Activated CD4-positive, alpha-beta memory T cell treated with anti-CD3 and anti-CD28 coated beads for 36 hours (primary cell): ENCODE data around the gene GPR61. TPM values are rescaled to one million over a fixed set of nuclear protein-coding genes. Genes with fewer than 3 reads are reported as not detected.

Experiments used
- CTCF ChIA-PET: fragments of 350-600 bp; sonication (Branson Sonifier 250); formaldehyde crosslinking; loops from one replicate; lab custom pipeline; 2021; ENCODE audit warnings: antibody characterized with exemption, inconsistent platforms; lab: Charles Lee
- POLR2A ChIA-PET: fragments of 350-600 bp; sonication (Branson Sonifier 250); formaldehyde crosslinking; loops from one replicate; lab custom pipeline; 2021; ENCODE audit warnings: antibody characterized with exemption; lab: Charles Lee
- DNase-seq: peaks from one replicate; pipeline ENCODE4 v3.0.0-alpha.2; 2020
- H3K27ac Mint-ChIP-seq: one replicate; pipeline ENCODE4 v1.8.0; 2021; ENCODE audit warnings: mixed read lengths
- H3K27me3 Mint-ChIP-seq: one replicate; pipeline ENCODE4 v1.8.0; 2021; ENCODE audit warnings: mixed read lengths
- H3K36me3 Mint-ChIP-seq: one replicate; pipeline ENCODE4 v1.8.0; 2021; ENCODE audit warnings: mixed read lengths
- H3K4me1 Mint-ChIP-seq: one replicate; pipeline ENCODE4 v1.8.0; 2021; ENCODE audit warnings: low read depth, mixed read lengths
- H3K4me3 Mint-ChIP-seq: one replicate; pipeline ENCODE4 v1.8.0; 2021; ENCODE audit warnings: mild to moderate bottlenecking, mixed read lengths
- H3K9me3 Mint-ChIP-seq: one replicate; pipeline ENCODE4 v1.8.0; 2021; ENCODE audit warnings: mixed read lengths
- intact Hi-C: fragments of 100-400 bp; cut with micrococcal nuclease; formaldehyde crosslinking; loops from one replicate; pipeline ENCODE4 v1.15.1; 2023
- total RNA-seq, 2 experiments: library from RNA; stranded (reverse); gene quantifications; one replicate each; pipeline ENCODE4 v1.2.3, GENCODE V29; 2021

The GPR61 gene
- total RNA-seq, 2 experiments from 2014 or later = 0.15 TPM; not detected in 1

GRCh38 chr1:109527846-109528695 is 11.6 kb upstream of the GPR61 start:
- intact Hi-C loops = no loop called here
- Mint-ChIP-seq H3K9me3 (no peaks in the 10 kb centered on the region), H3K27me3 (no peaks in the 10 kb centered on the region), H3K27ac (no peak overlapping the region), H3K36me3 (no peaks in the 10 kb centered on the region), H3K4me3 (no peak overlapping the region), H3K4me1 (peaks cover 20% of the 10 kb centered on the region)
- ChIA-PET POLR2A (no interaction called here), CTCF (interaction anchor here (1.3 to 21.1 kb wide), 6 partner anchors 13 to 327 kb away, joined by 3 to 1096 read pairs (median 5); partner anchors contain the start of genes AMIGO1, ATXN7L2 and CYB561D1)
- peak; percentile 4 for DNase-seq

- no peaks in the 10 kb centered on the region for H3K9me3 Mint-ChIP-seq
- intact Hi-C loops = no loop called here
- CTCF ChIA-PET = interaction anchor here (1.3 to 21.1 kb wide), 6 partner anchors 13 to 327 kb away, joined by 3 to 1096 read pairs (median 5); partner anchors contain the start of genes AMIGO1, ATXN7L2 and CYB561D1
- no peaks in the 10 kb centered on the region for H3K27me3 Mint-ChIP-seq
- H3K4me1 Mint-ChIP-seq = peaks cover 20% of the 10 kb centered on the region
- no peak overlapping the region for H3K4me3 Mint-ChIP-seq
- H3K27ac Mint-ChIP-seq = no peak overlapping the region
- POLR2A ChIA-PET = no interaction called here
- H3K36me3 Mint-ChIP-seq = no peaks in the 10 kb centered on the region
- DNase-seq = peak; percentile 3
Observed at GRCh38 chr1:109528712-109529111, 11.0 kb upstream of the GPR61 start.

- intact Hi-C loops = no loop called here
- ChIA-PET CTCF (interaction anchor here (0.7 to 21.1 kb wide), 8 partner anchors 19 to 329 kb away, joined by 3 to 1096 read pairs (median 4); partner anchors contain the start of genes AMIGO1, ATXN7L2, CYB561D1 and GNAI3), POLR2A (interaction anchor here (0.8 to 2.3 kb wide), 4 partner anchors 31 to 46 kb away, joined by 3 to 10 read pairs (median 6); partner anchors contain the start of genes ATXN7L2 and CYB561D1)
- Mint-ChIP-seq H3K4me1 (peaks cover 20% of the 10 kb centered on the region), H3K36me3 (no peaks in the 10 kb centered on the region), H3K9me3 (no peaks in the 10 kb centered on the region), H3K27ac (no peak overlapping the region), H3K27me3 (no peaks in the 10 kb centered on the region), H3K4me3 (no peak overlapping the region)
- DNase-seq = peak; percentile 5
Observed at GRCh38 chr1:109529881-109530456, 9.7 kb upstream of the GPR61 start.

- intact Hi-C loops = no loop called here
- ChIA-PET CTCF (interaction anchor here (0.8 to 21.1 kb wide), 7 partner anchors 18 to 329 kb away, joined by 3 to 1096 read pairs (median 13); partner anchors contain the start of genes AMIGO1, ATXN7L2, CYB561D1 and GNAI3), POLR2A (interaction anchor here (0.8 to 2.3 kb wide), 5 partner anchors 18 to 47 kb away, joined by 3 to 10 read pairs (median 7); partner anchors contain the start of genes ATXN7L2, CYB561D1 and GNAI3)
- Mint-ChIP-seq H3K4me1 (peaks cover 20% of the 10 kb centered on the region), H3K27me3 (no peaks in the 10 kb centered on the region), H3K36me3 (no peaks in the 10 kb centered on the region), H3K4me3 (no peak overlapping the region), H3K27ac (no peak overlapping the region), H3K9me3 (no peaks in the 10 kb centered on the region)
- DNase-seq = no peak
Observed at GRCh38 chr1:109530457-109531087, 9.1 kb upstream of the GPR61 start.

GRCh38 chr1:109531380-109531779 is 8.3 kb upstream of the GPR61 start:
- CTCF ChIA-PET = interaction anchor here (0.6 to 21.1 kb wide), 40 partner anchors 8 to 1059 kb away, joined by 3 to 1096 read pairs (median 6); partner anchors contain the start of genes AMIGO1, ATXN7L2, CELSR2 and CYB561D1
- no peaks in the 10 kb centered on the region for H3K9me3 Mint-ChIP-seq
- no peaks in the 10 kb centered on the region for H3K27me3 Mint-ChIP-seq
- intact Hi-C loops = no loop called here
- H3K4me3 Mint-ChIP-seq = no peak overlapping the region
- H3K4me1 Mint-ChIP-seq = peaks cover 20% of the 10 kb centered on the region
- no peaks in the 10 kb centered on the region for H3K36me3 Mint-ChIP-seq
- POLR2A ChIA-PET = interaction anchor here (0.6 to 2.6 kb wide), 6 partner anchors 17 to 368 kb away, joined by 3 to 21 read pairs (median 8); partner anchors contain the start of genes CYB561D1, GNAI3 and SARS1
- no peak overlapping the region for H3K27ac Mint-ChIP-seq
- no peak for DNase-seq

- Mint-ChIP-seq H3K36me3 (no peaks in the 10 kb centered on the region), H3K4me3 (no peak overlapping the region), H3K4me1 (peaks cover 20% of the 10 kb centered on the region), H3K27ac (no peak overlapping the region), H3K9me3 (no peaks in the 10 kb centered on the region), H3K27me3 (no peaks in the 10 kb centered on the region)
- intact Hi-C loops = loop anchor here (1.0 to 2.0 kb wide), 7 partner anchors 32 to 331 kb away; partner anchors contain the start of genes CYB561D1 and PSRC1
- ChIA-PET POLR2A (interaction anchor here (0.6 to 2.6 kb wide), 8 partner anchors 17 to 369 kb away, joined by 3 to 21 read pairs (median 6); partner anchors contain the start of genes CYB561D1, GNAI3 and SARS1), CTCF (interaction anchor here (0.6 to 21.1 kb wide), 68 partner anchors 9 to 1060 kb away, joined by 3 to 1096 read pairs (median 4); partner anchors contain the start of genes AHCYL1, AMIGO1, AMPD2 and ATXN7L2)
- no peak for DNase-seq
Observed at GRCh38 chr1:109531826-109532364, 7.8 kb upstream of the GPR61 start.

GRCh38 chr1:109532365-109533136 is 7.1 kb upstream of the GPR61 start:
- Mint-ChIP-seq H3K27me3 (no peaks in the 10 kb centered on the region), H3K36me3 (no peaks in the 10 kb centered on the region), H3K9me3 (no peaks in the 10 kb centered on the region), H3K4me3 (peak overlapping the region; percentile 59), H3K4me1 (peaks cover 20% of the 10 kb centered on the region), H3K27ac (peak overlapping the region; percentile 81)
- ChIA-PET CTCF (interaction anchor here (0.5 to 21.1 kb wide), 83 partner anchors 9 to 703 kb away, joined by 3 to 1096 read pairs (median 4); partner anchors contain the start of genes AHCYL1, AMIGO1, AMPD2 and ATXN7L2), POLR2A (interaction anchor here (1.0 to 2.6 kb wide), 9 partner anchors 16 to 318 kb away, joined by 3 to 21 read pairs (median 4); partner anchors contain the start of genes AMPD2, CYB561D1, GNAI3 and GNAT2)
- intact Hi-C loops = loop anchor here (1.0 to 2.0 kb wide), 7 partner anchors 32 to 332 kb away; partner anchors contain the start of genes CYB561D1 and PSRC1
- DNase-seq = peak; percentile 94

- H3K27ac Mint-ChIP-seq = no peak overlapping the region
- H3K36me3 Mint-ChIP-seq = no peaks in the 10 kb centered on the region
- intact Hi-C loops = no loop called here
Observed at GRCh38 chr1:109534307-109534858, 5.3 kb upstream of the GPR61 start.

GRCh38 chr1:109535481-109535880 is 4.2 kb upstream of the GPR61 start:
- ChIA-PET POLR2A (no interaction called here), CTCF (interaction anchor here (1.0 to 21.1 kb wide), 4 partner anchors 9 to 258 kb away, joined by 4 to 1096 read pairs (median 29); partner anchors contain the start of genes AMIGO1, ATXN7L2 and CYB561D1)
- no peak overlapping the region for H3K4me3 Mint-ChIP-seq

More at GRCh38 chr1:109534307-109534858, 5.3 kb upstream of the GPR61 start:
- no peaks in the 10 kb centered on the region for H3K9me3 Mint-ChIP-seq
- no peak for DNase-seq
- no peak overlapping the region for H3K4me3 Mint-ChIP-seq
- no peaks in the 10 kb centered on the region for H3K27me3 Mint-ChIP-seq
- peaks cover 20% of the 10 kb centered on the region for H3K4me1 Mint-ChIP-seq
- ChIA-PET POLR2A (no interaction called here), CTCF (interaction anchor here (1.5 to 21.1 kb wide), 6 partner anchors 10 to 256 kb away, joined by 3 to 1096 read pairs (median 53); partner anchors contain the start of genes AMIGO1, ATXN7L2, CYB561D1 and SORT1)

More at GRCh38 chr1:109535481-109535880, 4.2 kb upstream of the GPR61 start:
- no peaks in the 10 kb centered on the region for H3K27me3 Mint-ChIP-seq
- peaks cover 20% of the 10 kb centered on the region for H3K4me1 Mint-ChIP-seq
- no peaks in the 10 kb centered on the region for H3K36me3 Mint-ChIP-seq
- intact Hi-C loops = no loop called here
- DNase-seq = no peak
- no peak overlapping the region for H3K27ac Mint-ChIP-seq
- no peaks in the 10 kb centered on the region for H3K9me3 Mint-ChIP-seq
